Measurements from ENCODE around the gene MEGF8.
"Not testable (repeated sequence)": the region's sequence is repeated elsewhere in the genome, so short reads cannot be mapped to it uniquely, and the experiment has no call there.

The MEGF8 gene

DNA sequence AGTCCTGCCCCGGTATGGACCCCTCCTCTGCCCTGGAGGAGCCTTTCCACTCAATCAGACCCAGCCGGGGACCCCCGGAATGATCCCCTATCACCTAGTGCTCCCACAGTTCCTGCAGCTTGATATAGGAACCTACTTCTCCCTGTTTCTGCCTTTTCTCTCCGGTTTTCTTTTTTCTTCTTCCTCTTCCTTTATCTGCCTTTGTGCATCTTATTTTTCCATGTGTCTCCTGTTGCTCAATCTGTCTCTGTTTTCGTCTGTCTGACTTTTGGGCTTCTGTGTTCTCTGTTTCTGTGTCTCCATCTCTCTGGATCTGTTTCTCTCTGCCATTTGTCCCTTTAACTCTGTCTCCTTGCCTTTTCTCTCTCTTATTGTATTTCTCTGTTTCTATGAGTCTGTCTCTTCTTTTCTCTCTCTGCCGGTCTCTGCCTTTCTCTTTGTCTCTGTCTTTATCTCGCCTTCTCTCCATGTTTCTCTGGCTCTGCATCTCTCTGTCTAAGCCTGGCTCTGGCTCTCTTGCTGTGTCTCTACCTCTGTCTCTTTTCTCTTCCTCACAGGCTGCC lies 10.0 kb downstream of the MEGF8 start:
- TF ChIP-seq POLR2A (IDR thresholded peaks at IDR 0.05; ENCODE audit: low read depth, low read length) (no peak), POLR2AphosphoS5 (IDR thresholded peaks at IDR 0.05; ENCODE audit: low read depth, low read length) (no peak), TAF1 (IDR thresholded peaks at IDR 0.05; ENCODE audit: borderline replicate concordance, low read depth, low read length) (no peak)
- FAIRE-seq (no peak), DNase-seq (ENCODE audit: insufficient read length) (no peak)

DNA sequence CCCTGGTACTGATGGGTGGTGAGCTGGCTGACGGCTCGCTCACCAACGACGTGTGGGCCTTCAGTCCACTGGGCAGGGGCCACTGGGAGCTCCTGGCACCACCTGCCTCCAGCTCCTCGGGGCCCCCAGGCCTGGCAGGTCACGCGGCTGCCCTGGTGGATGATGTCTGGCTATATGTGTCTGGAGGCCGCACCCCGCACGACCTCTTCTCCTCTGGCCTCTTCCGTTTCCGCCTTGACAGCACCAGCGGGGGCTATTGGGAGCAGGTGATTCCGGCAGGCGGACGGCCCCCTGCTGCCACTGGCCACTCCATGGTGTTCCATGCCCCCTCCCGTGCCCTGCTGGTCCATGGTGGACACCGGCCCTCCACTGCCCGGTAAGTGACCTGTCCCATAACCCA lies 10.5 kb downstream of the MEGF8 start:
- FAIRE-seq = no peak
- no peak for DNase-seq (ENCODE audit: insufficient read length)
- no peak for TF ChIP-seq POLR2AphosphoS5 (IDR thresholded peaks at IDR 0.05; ENCODE audit: low read depth, low read length)
- no peak for TF ChIP-seq POLR2A (IDR thresholded peaks at IDR 0.05; ENCODE audit: low read depth, low read length)
- no peak for TF ChIP-seq TAF1 (IDR thresholded peaks at IDR 0.05; ENCODE audit: borderline replicate concordance, low read depth, low read length)

- not testable (repeated sequence) for FAIRE-seq; DNase-seq (ENCODE audit: insufficient read length)
These were observed 13.9 kb downstream of the MEGF8 start for GRCh38 chr19:42339126-42339860.

DNA sequence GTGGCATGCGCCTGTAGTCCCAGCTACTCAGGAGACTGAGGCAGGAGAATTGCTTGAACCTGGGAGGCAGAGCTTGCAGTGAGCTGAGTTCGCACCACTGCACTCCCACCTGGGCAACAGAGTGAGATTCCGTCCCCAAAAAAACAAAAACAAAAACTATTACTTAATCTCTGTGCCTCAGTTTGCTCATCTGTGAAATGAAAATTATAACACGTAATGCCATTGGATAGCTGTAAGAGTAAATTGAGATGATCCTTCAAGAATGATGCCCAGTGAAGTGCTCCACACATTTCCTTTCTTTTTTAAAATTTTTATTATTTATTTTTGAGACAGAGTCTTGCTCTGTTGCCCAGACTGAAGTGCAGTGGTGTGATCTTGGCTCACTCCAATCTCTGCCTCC lies 14.5 kb downstream of the MEGF8 start:
- not testable (repeated sequence) for DNase-seq (ENCODE audit: insufficient read length); FAIRE-seq

- FAIRE-seq = no peak
- no peak for DNase-seq (ENCODE audit: insufficient read length)
- TF ChIP-seq TAF1 (IDR thresholded peaks at IDR 0.05; ENCODE audit: borderline replicate concordance, low read depth, low read length) (no peak), POLR2A (IDR thresholded peaks at IDR 0.05; ENCODE audit: low read depth, low read length) (no peak), POLR2AphosphoS5 (IDR thresholded peaks at IDR 0.05; ENCODE audit: low read depth, low read length) (no peak)
These were observed 18.1 kb downstream of the MEGF8 start for GRCh38 chr19:42343344-42344110.

DNA sequence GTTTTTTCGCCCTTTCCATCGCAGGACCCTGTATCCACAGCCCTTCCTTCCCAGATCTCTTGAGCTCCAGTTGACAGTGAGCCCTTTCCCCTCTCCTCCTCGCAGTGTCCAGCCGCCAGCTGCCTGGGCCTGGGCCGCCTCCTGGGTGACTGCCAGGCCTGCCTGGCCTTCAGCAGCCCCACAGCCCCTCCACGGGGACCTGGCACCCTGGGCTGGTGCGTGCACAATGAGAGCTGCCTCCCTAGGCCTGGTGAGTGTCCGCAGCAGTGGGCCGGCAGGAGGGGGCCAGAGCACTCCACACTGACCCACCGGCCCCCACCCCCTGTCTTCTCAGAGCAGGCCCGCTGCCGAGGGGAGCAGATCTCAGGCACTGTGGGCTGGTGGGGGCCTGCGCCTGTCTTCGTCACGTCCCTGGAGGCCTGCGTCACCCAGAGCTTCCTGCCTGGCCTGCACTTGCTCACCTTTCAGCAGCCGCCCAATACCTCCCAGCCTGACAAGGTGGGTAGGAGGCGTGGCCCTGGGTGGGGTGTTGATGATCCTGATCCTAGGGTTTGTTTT lies 19.0 kb downstream of the MEGF8 start:
- DNase-seq (ENCODE audit: insufficient read length) (no peak), FAIRE-seq (no peak)
- TF ChIP-seq POLR2AphosphoS5 (IDR thresholded peaks at IDR 0.05; ENCODE audit: low read depth, low read length) = no peak
- no peak for TF ChIP-seq TAF1 (IDR thresholded peaks at IDR 0.05; ENCODE audit: borderline replicate concordance, low read depth, low read length)
- TF ChIP-seq POLR2A (IDR thresholded peaks at IDR 0.05; ENCODE audit: low read depth, low read length) = no peak

DNA sequence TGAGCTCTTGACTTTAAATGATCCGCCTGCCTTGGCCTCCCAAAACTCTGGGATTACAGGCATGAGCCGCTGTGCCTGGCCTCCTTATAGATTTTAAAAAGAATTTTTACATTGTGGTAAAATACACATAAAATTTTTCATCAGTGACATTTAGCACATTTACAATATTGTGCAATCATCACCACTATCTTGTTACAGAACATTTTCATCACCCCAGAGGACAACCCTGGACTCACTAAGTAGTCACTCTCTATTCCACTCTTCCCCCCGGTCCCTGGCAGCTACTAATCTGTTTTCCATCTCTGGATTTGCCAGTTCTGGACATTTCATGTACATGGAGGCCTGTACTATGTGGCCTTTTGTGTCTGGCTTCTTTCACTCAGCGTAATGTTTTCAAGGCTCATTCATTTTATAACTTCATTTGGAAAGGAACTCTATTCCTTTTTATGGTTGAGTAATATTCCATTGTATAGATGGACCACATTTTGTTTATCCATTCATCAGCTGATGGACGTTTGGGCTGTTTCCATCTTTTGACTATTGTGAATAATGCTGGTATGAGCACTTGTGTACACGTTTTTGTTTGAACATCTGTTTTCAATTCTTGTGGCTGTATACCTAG lies 19.9 kb downstream of the MEGF8 start:
- DNase-seq (ENCODE audit: insufficient read length) (no peak), FAIRE-seq (no peak)
- TF ChIP-seq TAF1 (IDR thresholded peaks at IDR 0.05; ENCODE audit: borderline replicate concordance, low read depth, low read length) (no peak), POLR2AphosphoS5 (IDR thresholded peaks at IDR 0.05; ENCODE audit: low read depth, low read length) (no peak), POLR2A (IDR thresholded peaks at IDR 0.05; ENCODE audit: low read depth, low read length) (no peak)

DNA sequence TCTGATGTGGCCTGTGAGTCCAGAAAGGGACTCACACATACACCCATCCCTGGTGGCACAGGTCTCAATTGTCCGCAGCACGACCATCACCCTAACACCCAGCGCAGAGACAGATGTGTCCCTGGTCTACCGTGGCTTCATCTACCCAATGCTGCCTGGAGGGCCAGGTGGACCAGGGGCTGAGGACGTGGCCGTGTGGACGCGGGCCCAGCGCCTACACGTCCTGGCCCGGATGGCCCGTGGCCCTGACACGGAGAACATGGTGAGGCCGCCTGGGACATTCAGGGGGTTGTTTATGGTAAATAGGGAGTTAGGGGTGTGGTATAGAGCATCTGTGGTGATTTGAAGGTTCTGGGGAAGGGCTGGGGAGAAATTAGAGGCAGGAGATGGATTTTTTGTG lies 22.8 kb downstream of the MEGF8 start:
- no peak for FAIRE-seq
- no peak for TF ChIP-seq TAF1 (IDR thresholded peaks at IDR 0.05; ENCODE audit: borderline replicate concordance, low read depth, low read length)
- no peak for TF ChIP-seq POLR2AphosphoS5 (IDR thresholded peaks at IDR 0.05; ENCODE audit: low read depth, low read length)
- TF ChIP-seq POLR2A (IDR thresholded peaks at IDR 0.05; ENCODE audit: low read depth, low read length) = no peak
- DNase-seq (ENCODE audit: insufficient read length) = no peak

DNA sequence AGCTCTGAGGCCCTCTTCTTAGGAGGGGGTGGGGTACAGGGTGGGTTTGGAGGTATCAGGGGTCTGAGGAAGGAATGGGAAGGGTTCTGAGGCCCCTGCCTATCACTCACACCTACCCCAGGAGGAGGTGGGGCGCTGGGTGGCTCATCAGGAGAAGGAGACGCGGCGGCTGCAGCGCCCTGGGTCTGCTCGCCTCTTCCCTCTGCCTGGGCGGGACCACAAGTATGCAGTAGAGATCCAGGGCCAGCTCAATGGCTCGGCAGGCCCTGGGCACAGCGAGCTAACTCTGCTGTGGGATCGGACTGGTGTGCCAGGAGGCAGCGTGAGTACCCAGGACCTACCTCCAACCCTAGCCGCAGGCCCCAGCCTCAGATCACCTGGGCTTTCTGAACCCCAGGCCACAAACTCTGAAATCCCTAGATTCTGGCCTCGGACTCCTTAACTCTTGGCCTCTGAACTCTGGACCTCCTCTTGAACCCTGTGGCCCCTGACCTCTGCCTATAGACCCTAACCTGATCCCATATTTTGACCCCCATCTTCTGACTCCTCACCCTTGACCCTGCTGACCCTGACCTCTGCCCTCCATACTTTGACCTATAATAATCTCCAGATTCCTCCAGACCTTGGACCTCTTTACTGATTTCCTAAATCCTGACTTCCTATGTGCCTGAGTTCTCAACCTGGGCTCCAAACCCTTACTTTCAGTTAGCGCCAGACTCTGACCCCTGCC lies 24.1 kb downstream of the MEGF8 start:
- no peak for TF ChIP-seq TAF1 (IDR thresholded peaks at IDR 0.05; ENCODE audit: borderline replicate concordance, low read depth, low read length)
- TF ChIP-seq POLR2A (IDR thresholded peaks at IDR 0.05; ENCODE audit: low read depth, low read length) = no peak
- no peak for TF ChIP-seq POLR2AphosphoS5 (IDR thresholded peaks at IDR 0.05; ENCODE audit: low read depth, low read length)
- FAIRE-seq = no peak

DNA sequence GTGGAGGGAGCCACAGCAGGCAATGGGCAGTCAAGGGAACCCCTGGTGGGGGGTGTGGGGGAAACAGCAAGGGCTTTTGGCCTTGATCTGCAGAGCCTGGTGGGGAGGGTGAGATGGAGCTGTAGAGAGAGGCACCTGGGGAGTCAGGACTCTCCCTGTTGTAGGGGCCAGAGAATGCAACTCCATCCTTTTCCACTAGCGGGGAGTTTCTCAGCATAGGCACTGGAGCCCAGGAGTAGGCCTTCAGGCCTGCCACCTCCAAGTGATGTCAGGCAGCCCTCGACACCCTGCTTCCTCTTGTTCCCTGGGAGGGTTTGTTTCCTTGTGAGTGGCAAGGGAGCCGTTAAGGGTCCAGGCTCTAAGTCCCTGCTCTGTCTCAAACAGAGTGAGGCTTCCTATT lies 25.0 kb downstream of the MEGF8 start:
- no peak for DNase-seq (ENCODE audit: insufficient read length)
- TF ChIP-seq POLR2A (IDR thresholded peaks at IDR 0.05; ENCODE audit: low read depth, low read length) = no peak
- no peak for TF ChIP-seq TAF1 (IDR thresholded peaks at IDR 0.05; ENCODE audit: borderline replicate concordance, low read depth, low read length)
- TF ChIP-seq POLR2AphosphoS5 (IDR thresholded peaks at IDR 0.05; ENCODE audit: low read depth, low read length) = no peak
- FAIRE-seq = no peak

More for the DNA sequence above, 24.1 kb downstream of the MEGF8 start:
- DNase-seq (ENCODE audit: insufficient read length) = no peak
